NCI-H460 (cell line): ENCODE data around the gene SLITRK3. TPM values are rescaled to one million over a fixed set of nuclear protein-coding genes. Genes with fewer than 3 reads are reported as not detected.
A peak's percentile ranks its signal among the peaks of the same experiment; 100 is the strongest.

Experiments
- DNase-seq: peaks from one replicate; pipeline ENCODE4 v3.0.0-alpha.2; 2016; ENCODE audit warnings: low read depth; ENCODE audit errors: extremely low read depth
- polyA plus RNA-seq: library from polyadenylated mRNA; depleted of rRNA; stranded (reverse); fragments of >200 nt; gene quantifications from 2 replicates; pipeline ENCODE4 v1.2.3, GENCODE V29; 2014; cell fraction: nucleus; rRNA removed
- total RNA-seq: library from RNA; depleted of rRNA; stranded (reverse); fragments of >200 nt; shearing (Covaris generic); gene quantifications from 2 replicates; pipeline ENCODE4 v1.2.3, GENCODE V29; 2014; rRNA removed

SLITRK3 gene, protein sequence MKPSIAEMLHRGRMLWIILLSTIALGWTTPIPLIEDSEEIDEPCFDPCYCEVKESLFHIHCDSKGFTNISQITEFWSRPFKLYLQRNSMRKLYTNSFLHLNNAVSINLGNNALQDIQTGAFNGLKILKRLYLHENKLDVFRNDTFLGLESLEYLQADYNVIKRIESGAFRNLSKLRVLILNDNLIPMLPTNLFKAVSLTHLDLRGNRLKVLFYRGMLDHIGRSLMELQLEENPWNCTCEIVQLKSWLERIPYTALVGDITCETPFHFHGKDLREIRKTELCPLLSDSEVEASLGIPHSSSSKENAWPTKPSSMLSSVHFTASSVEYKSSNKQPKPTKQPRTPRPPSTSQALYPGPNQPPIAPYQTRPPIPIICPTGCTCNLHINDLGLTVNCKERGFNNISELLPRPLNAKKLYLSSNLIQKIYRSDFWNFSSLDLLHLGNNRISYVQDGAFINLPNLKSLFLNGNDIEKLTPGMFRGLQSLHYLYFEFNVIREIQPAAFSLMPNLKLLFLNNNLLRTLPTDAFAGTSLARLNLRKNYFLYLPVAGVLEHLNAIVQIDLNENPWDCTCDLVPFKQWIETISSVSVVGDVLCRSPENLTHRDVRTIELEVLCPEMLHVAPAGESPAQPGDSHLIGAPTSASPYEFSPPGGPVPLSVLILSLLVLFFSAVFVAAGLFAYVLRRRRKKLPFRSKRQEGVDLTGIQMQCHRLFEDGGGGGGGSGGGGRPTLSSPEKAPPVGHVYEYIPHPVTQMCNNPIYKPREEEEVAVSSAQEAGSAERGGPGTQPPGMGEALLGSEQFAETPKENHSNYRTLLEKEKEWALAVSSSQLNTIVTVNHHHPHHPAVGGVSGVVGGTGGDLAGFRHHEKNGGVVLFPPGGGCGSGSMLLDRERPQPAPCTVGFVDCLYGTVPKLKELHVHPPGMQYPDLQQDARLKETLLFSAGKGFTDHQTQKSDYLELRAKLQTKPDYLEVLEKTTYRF
- not detected in 2 replicates for total RNA-seq
- polyA plus RNA-seq: not detected in 2 replicates

DNA sequence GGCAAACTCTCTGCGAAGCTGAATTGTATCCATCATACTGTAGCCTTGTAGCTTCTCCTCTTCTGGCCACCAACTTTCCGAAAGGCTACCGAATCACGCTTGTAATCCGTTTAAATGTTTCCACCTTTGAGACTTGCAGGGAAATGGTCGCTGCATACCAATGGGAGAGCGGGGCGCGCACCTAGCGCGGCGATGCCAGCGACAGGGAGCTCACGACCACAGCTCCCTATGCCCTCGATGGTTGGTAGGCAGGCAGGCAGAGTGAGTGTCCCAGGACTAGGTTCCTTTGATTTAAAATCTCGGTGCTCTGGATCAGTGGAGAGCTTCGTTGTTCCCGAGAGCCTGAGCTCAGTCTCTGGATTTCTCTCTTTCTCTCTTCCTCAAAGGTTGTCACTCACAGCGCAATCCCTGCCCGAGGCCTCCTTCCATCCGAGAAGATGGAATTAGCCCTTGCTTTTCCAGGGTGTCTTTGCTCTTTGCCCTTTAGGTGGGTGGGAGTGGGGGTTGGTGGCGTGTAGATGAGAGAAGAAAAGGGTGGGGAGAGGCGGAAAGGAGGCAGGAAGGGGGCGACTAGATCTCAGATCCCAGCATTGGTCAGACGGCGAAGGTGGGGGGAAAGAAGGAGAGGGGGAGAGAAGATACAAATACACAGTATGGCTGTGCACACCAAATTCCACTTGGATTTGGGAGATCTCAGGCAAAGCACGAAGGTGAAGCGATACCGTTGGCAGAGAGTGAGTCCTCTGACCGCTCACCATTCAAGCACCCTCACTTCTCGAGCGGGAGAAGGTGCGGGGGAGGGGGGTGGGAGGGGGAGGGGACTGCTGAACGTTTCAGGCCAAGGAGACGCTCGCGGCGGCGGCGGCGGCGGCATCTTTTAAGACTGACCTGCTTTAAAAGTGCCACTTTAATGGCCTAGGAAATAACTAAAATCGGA is at the start of gene SLITRK3:
SLITRK3 (minus strand) TSS at position 745 of the 937 bp plus-strand sequence. CDS start 5,554 bp downstream, outside the sequence.
- DNase-seq: no peak

DNA sequence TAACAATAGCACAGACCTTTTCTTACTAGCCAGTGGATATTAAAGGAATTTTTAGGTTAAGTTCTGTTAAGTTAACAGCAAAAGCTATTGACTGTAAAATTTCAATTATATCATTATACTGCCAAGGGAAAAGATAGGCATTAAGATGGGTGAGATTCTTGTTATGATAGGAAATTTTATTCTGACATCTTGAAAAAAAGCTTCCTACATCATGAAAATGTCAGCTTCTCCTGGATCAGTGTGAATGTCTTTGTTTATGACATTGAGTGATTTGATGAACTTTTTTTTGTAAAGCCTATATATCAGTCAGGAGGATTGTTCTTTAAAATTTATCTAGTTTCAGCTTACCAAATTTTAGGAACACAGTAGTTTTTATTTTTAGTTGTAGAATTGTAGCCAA is 47.4 kb upstream of the SLITRK3 start:
- DNase-seq: no peak

DNA sequence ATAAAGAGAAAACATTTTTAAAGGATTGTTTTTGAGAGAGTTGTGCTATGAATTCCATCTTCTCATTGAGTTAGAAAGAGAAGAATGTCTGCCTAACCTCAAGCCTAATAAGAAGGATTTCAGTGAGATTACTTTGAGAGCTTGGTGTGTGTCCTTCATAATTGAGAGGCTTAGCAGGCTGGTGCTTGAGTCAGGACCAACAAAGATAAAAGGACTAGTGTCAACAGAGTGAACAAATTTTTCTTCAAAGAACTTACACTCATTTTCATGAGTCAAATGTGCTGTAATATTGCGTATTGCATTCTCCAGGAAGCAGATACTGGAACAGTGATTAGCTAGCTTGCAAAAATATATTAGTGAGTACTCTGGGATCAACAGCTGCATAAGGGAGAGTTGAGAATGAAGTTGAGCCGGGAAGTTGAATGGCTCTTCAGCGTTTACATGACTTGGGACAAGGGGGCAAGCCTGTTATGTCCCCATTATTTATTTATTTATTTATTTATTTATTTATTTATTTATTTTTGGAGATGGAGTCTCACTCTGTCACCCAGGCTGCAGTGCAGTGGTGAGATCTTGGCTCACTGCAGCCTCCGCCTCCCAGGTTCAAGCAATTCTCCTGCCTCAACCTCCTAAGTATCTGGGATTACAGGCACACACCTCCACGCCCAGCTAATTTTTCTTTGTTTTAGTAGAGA is 37.5 kb upstream of the SLITRK3 start:
- DNase-seq: no peak

DNA sequence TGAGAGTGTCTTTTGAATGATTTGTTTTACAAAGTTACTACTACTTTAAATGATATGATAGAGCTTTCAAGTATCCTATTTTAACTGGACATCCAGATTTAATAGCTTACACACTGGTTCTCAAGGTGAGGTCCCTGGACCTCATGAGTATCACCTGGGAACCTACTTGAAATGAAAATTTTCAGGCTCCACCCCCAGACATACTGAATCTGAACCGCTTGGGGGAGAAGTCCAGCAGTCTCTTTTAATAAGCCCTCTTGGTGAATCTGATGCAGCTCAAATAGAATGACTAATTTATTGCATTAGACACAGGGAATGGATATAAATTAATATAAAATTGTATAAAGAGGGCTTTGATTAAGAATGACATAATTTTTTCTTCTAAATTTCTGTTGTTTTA is 29.4 kb upstream of the SLITRK3 start:
- no peak for DNase-seq

DNA sequence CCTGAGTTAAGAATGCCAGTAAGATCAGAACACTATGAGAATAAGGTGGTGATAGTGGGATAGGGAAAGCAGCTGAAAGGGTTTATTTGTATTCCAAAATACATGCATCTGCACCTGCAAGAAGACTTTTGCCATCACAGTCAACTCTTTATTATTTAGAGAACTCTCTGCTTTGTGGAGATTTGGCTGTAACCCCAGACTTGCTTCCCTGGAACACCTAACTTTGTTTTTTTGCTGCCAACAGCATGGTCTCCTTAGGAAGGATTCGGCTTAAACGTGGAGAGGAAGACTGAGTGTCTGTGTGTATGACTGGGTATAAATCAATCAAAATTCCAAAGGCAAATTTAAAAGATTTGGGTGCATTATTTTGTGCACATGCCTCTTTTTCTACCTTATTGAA is 21.6 kb upstream of the SLITRK3 start:
- no peak for DNase-seq

DNA sequence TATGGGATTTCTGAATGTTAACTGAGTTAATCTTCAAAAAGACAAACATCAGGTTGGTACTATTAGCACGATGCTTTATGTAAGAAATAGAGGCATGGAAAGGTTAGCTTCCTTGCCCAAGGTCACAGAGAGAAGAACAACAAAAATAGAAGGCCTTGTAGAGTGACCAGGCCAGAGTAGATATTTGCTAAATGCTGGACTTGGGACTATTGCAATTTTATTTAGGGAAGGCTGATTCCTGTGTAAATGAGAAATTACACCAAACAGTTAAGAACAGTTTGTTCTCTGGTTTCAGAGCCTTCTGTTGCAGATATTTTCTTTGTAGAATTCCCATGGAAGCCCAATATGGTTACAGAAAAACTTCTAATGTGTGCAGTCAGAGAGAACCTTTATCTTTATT is 16.4 kb upstream of the SLITRK3 start:
- no peak for DNase-seq

DNA sequence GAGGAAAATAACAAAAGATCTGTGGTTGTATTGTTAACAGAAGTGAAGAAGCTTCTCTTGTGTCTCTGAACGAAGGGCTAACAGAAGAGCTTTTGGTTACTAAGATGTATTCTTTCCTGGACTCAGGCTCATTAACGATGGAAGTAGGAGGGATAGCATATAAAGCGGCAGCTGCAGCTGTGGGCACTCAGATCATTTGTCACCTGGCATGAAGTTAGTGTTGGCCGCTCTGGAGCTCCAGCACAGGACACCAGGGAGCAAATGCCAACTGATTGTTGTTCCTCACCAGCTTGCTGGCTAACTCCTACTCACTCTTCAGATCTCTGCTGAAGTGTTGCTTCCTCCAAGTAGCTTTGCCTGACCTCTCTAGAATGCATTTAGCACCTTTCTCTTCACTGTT is 15.5 kb upstream of the SLITRK3 start:
- DNase-seq: no peak

DNA sequence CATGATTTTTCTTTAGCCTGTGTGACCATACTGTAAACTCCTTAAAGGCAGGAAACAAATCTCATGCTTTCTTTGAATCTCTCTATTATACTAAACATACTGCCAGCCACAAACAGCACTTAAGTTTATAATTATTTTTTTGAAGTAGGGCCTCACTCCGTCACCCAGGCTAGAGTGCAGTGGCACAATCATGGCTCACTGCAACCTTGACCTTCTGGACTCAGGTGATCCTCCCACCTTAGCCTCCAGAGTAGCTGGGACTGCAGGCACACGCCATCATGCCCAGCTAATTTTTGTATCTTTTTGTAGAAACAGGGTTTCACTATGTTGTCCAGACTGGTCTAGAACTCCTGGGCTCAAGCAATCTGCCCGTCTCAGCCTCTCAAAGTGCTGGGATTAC is 14.5 kb upstream of the SLITRK3 start:
- no peak for DNase-seq

DNA sequence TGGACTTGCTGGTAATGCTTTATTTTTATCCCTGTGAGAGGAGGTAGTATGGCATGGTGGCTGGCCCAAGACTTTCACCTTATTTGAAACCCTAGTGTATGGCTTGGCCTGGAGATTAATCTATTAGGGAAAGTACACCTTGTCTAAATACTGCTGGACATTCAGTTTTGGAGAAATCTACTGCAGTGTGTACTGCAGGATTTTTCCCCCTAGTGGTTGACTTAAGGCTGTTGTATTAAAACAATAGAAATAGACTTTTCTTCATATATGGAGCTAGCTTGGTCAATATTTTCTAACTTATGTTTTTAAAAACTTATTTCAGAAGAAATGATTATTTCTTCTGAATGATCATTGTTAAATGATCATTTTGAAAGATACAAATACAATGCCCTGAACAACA is 13.9 kb upstream of the SLITRK3 start:
- no peak for DNase-seq

DNA sequence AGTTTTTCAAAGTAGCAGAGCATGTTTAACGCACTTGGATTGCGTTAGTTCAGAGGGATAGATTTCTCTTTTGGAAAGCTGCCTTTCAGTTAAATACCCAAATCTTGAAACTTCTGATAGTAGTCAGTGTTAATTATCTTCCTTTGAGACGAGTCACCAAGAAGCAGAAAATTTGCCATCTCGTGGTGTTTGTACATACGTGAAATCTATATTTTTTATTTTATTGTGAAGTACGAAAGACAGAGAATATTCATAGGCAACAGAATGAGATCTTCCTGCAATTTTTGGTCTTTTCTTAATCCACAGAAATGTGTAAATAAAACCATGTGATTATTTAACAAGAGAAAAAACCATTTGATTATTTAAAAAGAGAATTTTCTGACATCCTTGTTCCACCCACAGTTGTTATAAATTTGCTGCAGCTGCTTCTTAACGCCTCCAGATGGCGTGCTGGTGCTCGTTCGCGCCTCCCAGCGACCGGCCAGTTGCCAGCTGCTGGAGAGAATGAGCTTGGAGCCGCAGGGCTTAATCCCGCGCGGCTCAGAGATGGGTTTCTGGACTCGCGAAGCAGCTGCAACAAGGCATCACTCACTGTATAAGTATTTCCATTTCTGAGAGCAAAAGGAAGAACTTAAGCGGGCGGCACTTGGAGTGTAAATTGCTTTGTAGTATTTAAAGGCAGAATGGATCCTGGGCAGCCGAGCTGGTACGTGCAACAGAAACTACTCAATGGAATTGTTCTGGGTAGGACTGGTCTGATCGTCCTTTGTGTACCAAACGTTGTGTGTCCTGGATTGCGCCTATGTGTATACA is 10.5 kb upstream of the SLITRK3 start:
- DNase-seq: peak; percentile 56

DNA sequence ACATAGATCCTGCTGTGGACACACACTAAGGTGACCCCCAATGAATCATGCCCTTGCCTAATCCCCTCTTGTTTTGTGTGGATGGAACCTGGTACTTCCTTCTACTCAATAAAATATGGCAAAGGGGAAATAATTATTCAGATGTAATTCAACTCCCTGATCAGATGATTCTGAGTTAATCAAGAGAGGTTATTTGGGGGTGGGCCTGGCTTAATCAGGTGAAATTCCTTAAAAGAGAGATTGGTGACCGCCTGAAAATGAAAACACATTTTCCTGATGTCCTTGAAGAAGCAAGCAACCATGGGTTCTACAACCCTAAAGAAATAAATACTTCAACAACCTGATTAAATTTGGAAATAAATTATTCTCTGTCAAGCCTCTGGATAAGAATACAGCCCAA is 8.3 kb upstream of the SLITRK3 start:
- no peak for DNase-seq

DNA sequence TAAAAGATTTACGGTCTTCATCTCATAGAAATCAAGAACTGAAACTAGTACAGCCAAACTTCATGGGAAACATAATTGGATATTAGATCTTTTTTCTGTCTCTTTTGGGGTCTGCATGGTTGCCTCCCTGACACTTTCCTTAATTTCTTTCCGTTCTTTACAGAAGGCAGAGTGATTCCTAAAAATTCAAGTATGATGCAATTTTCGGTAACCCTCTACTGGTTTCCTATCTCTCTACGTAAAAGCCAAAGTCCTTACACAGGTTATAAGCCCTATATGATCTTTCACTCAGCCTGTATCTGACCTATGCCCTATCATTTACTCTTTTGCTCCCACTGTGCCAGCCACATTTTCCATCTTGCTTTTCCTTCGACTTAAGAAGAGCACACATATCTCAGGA is 6.8 kb upstream of the SLITRK3 start:
- DNase-seq: no peak

DNA sequence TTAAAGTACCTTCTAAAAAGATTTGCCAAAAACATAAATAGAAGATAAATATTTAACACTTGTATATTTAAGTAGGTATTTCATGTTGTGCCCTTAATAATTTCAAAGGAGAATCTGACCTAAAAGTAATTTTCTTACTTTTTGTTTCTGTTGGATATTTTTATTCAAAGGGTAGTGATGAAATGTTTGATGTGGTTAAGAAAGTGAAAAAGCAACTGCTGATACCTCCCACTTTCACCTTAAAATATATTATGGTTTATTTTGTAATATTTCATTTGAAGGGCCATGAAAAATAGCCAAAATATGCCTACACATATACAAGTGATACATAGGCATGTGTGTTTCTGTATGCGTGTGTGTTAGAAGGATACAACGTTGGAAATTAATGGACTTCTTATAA is 5.8 kb upstream of the SLITRK3 start:
- DNase-seq: no peak

DNA sequence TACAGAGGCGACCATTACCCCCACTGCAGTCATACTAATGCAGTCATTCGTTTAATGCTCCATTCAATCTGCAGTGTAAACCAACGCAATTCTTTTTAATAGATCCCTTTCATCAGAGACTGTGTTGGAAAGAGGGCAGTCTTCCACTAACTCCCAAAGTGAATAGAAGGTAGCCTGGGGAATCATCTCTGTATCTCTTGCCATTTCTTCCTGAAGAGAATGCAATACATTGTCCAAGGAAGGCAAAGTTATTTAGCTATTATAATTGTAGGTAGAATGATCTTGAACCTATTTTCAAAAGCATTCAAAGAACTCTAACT is 1.3 kb upstream of the SLITRK3 start:
- no peak for DNase-seq

DNA sequence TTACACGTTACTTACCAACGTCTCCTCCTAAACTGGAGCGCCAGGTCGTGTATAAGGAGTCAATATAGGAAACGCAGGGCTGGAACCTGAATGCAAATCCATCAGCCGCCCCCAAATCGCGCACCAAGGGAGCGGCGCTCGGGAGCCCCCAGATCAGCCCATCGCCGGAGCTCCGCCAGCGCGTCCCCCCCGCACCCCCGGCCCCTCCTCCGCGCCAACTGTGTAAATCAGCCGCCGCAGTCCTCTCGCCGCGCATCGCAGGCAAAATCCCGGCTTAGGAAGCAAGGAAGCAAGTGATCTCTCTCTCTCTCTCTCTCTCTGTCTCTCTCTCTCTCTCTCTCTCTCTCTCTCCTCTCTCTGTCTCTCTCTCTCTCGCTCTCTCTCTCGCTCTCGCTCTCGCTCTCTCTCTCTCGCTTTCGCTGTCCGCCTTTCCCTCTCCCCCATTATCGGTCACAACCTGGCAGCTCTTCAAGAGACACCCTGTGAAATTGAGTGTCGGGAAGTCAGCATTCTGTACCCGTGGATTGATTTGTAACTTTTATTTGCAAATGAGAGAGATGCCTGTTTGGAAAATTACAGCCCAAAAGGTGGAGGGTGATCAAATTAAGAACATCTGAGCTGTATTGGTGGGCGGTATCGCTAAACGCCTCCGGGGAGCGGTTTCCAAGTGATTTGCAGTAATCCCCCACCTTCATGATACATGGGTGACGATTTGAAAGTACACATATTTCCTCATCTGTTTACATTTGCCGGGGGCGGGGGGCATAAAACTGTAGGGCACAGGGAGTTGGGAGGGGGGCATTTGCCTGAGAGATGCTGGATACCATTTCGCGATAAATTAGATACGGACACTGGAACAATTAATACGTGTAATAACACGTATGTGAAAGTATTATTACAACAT is 645 bp upstream of the SLITRK3 start:
- no peak for DNase-seq

DNA sequence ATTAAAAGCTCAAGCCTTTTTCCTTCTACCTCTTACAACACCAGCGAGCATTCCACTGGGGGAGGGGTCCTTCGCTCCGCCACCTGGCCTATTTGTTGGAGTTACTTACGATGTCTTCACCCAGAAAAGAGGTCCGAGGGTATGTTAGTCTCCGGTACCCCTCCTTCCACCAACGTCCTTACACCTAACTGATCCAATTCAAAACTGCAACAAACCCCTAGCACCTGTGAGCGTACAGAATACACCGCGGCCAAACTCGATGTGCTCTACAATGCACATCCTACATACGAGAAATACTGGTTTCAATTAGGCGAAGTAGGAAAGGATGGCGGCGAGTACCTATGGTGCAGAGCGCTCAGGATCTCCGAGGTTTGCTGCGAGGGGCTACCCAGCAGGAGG is 944 bp downstream of the SLITRK3 start:
- DNase-seq: no peak

DNA sequence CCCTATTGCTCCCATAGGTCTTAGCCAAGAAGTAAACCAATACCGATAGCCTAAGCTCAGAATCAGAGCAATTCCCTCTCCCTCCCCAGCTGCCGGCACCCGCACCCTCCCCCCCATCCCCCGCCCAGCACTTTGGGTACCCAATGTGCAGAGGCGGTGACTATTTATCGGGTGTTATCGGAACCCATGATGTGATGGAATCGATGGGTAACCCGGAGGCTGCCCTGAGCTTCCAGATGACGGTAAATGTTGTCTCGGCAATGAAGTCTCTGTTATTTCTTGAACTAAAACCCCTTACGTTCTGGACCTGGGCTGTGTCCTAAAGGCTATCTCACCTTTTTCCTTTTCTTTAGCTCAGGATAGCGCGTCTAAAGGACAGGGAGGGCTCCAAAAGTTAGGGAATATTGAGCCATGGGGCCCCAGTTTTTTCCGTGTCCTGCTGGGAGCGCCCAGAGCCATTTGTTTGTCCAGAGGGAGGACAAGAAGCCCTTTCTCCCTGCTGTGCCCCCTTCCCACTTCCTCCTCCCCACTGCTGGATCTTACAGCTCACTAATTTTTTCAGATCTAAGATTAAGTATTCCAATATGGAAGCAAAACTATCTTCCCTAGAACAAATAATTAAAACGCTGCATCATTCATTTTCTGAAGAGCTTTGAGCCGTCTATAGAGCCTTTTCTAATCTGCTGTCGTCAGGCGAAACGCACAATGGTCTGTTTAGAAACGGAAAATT is 1.5 kb downstream of the SLITRK3 start:
- no peak for DNase-seq
